Measurements from ENCODE around the gene RBBP8NL. TPM values are rescaled to one million over a fixed set of nuclear protein-coding genes. Genes with fewer than 3 reads are reported as not detected.

The RBBP8NL gene
- polyA plus RNA-seq, 1 donor (not counting 4 experiments of a cell fraction or from before 2014, with no cell fraction given), result 0.13 TPM

GRCh38 chr20:62474604-62475026 is 47.3 kb upstream of the RBBP8NL start:
- H3K27me3 ChIP-seq (ENCODE audit: control insufficient read depth, extremely low read depth, insufficient read depth, low read length), result peaks cover 86% of the 10 kb centered on the region
- TF ChIP-seq EZH2 (IDR thresholded peaks at IDR 0.05; ENCODE audit: low read length) (peak; percentile 79), CTCF (optimal IDR thresholded peaks at IDR 0.05 in 1 of 3, IDR thresholded peaks at IDR 0.05 in 1 of 3, conservative IDR thresholded peaks at IDR 0.05 in 1 of 3; ENCODE audit: extremely low read depth in 1 of 3, insufficient read depth in 2 of 3, low read length in 3 of 3) (no peak)
- no peaks in the 10 kb centered on the region for H3K4me1 ChIP-seq (ENCODE audit: control insufficient read depth, extremely low read depth, insufficient read depth, low read length)
- H3K27ac ChIP-seq (ENCODE audit: control insufficient read depth, insufficient read depth, low read length), result no peak overlapping the region
- dilution Hi-C loops (cut with MboI; ENCODE audit: extremely low pct_ligation_motif_present, low sequenced_read_pairs), result no loop called here
- DNase-seq (ENCODE audit: low read depth, low spot score), result no peak
- peaks cover 2% of the 10 kb centered on the region for H4K20me1 ChIP-seq (ENCODE audit: control insufficient read depth, extremely low read depth, insufficient read depth, low read length)
- no peak overlapping the region for H2AFZ ChIP-seq (ENCODE audit: control insufficient read depth, low read length)
- H3K4me3 ChIP-seq (ENCODE audit: control insufficient read depth in 2 of 3, extremely low read depth in 1 of 3, insufficient read depth in 2 of 3, low read depth in 1 of 3, low read length in 3 of 3), result no peak overlapping the region
- no peaks in the 10 kb centered on the region for H3K9me3 ChIP-seq (ENCODE audit: control insufficient read depth, low read depth, low read length)
- no peak for FAIRE-seq
- H3K4me2 ChIP-seq (ENCODE audit: control insufficient read depth, extremely low read depth, insufficient read depth, low read depth, low read length), result peak overlapping the region; percentile 32
- no peaks in the 10 kb centered on the region for H3K36me3 ChIP-seq (ENCODE audit: control insufficient read depth in 2 of 2, extremely low read depth in 1 of 2, insufficient read depth in 2 of 2, low read length in 2 of 2)
- no peak overlapping the region for H3K9ac ChIP-seq (ENCODE audit: control insufficient read depth, extremely low read depth, insufficient read depth, low read length)
- no peaks in the 10 kb centered on the region for H3K9me1 ChIP-seq (ENCODE audit: control insufficient read depth, extremely low read depth, insufficient read depth, low read length)
- H3K79me2 ChIP-seq (ENCODE audit: control insufficient read depth, insufficient read depth, low read length), result no peaks in the 10 kb centered on the region

GRCh38 chr20:62473717-62474603 is 46.6 kb upstream of the RBBP8NL start:
- Histone ChIP-seq H2AFZ (ENCODE audit: control insufficient read depth, low read length) (no peak overlapping the region), H3K36me3 (ENCODE audit: control insufficient read depth in 2 of 2, extremely low read depth in 1 of 2, insufficient read depth in 2 of 2, low read length in 2 of 2) (no peaks in the 10 kb centered on the region), H3K4me2 (ENCODE audit: control insufficient read depth, extremely low read depth, insufficient read depth, low read depth, low read length) (peak overlapping the region; percentile 32), H3K9me1 (ENCODE audit: control insufficient read depth, extremely low read depth, insufficient read depth, low read length) (no peaks in the 10 kb centered on the region), H3K9ac (ENCODE audit: control insufficient read depth, extremely low read depth, insufficient read depth, low read length) (no peak overlapping the region), H3K4me1 (ENCODE audit: control insufficient read depth, extremely low read depth, insufficient read depth, low read length) (no peaks in the 10 kb centered on the region), H4K20me1 (ENCODE audit: control insufficient read depth, extremely low read depth, insufficient read depth, low read length) (peaks cover 2% of the 10 kb centered on the region), H3K27ac (ENCODE audit: control insufficient read depth, insufficient read depth, low read length) (no peak overlapping the region), H3K4me3 (ENCODE audit: control insufficient read depth in 2 of 3, extremely low read depth in 1 of 3, insufficient read depth in 2 of 3, low read depth in 1 of 3, low read length in 3 of 3) (no peak overlapping the region), H3K27me3 (ENCODE audit: control insufficient read depth, extremely low read depth, insufficient read depth, low read length) (peaks cover 86% of the 10 kb centered on the region), H3K79me2 (ENCODE audit: control insufficient read depth, insufficient read depth, low read length) (no peaks in the 10 kb centered on the region), H3K9me3 (ENCODE audit: control insufficient read depth, low read depth, low read length) (no peaks in the 10 kb centered on the region)
- no peak for DNase-seq (ENCODE audit: low read depth, low spot score)
- no peak for FAIRE-seq
- dilution Hi-C loops (cut with MboI; ENCODE audit: extremely low pct_ligation_motif_present, low sequenced_read_pairs), result no loop called here
- TF ChIP-seq EZH2 (IDR thresholded peaks at IDR 0.05; ENCODE audit: low read length) (no peak), CTCF (optimal IDR thresholded peaks at IDR 0.05 in 1 of 3, IDR thresholded peaks at IDR 0.05 in 1 of 3, conservative IDR thresholded peaks at IDR 0.05 in 1 of 3; ENCODE audit: extremely low read depth in 1 of 3, insufficient read depth in 2 of 3, low read length in 3 of 3) (no peak)
